Keratinocyte (primary cell): ENCODE measurements around the gene TEX19. TPM values are rescaled to one million over a fixed set of nuclear protein-coding genes. Genes with fewer than 3 reads are reported as not detected.
A peak's percentile ranks its signal among the peaks of the same experiment; 100 is the strongest.
"Not testable (repeated sequence)": the region's sequence is repeated elsewhere in the genome, so short reads cannot be mapped to it uniquely, and the experiment has no call there.

Source experiments
- DNase-seq: peaks from one replicate; pipeline ENCODE4 v3.0.0-alpha.2; 2011; ENCODE audit warnings: low read depth, missing footprints, low spot score
- FAIRE-seq: peaks from 2 replicates; lab custom pipeline; 2011; peaks lifted over from hg19 to GRCh38; lab: Jason Lieb, UNC
- H2AFZ ChIP-seq: 2 replicates; pipeline ENCODE4 v1.6.0; 2012; ENCODE audit warnings: low read length, control low read depth, inconsistent platforms; ENCODE audit not compliant: control insufficient read depth
- H3K27ac ChIP-seq: 2 replicates; pipeline ENCODE4 v1.5.1; 2011; ENCODE audit warnings: low read length; ENCODE audit not compliant: control insufficient read depth, insufficient read depth
- H3K27me3 ChIP-seq: 3 replicates; pipeline ENCODE4 v1.6.0; 2011; ENCODE audit warnings: low read length; ENCODE audit not compliant: control insufficient read depth, insufficient read depth; ENCODE audit errors: extremely low read depth
- H3K36me3 ChIP-seq, 2 experiments: 2 replicates in 1 of 2; 3 replicates in 1 of 2; pipeline ENCODE4 v1.5.1; 2011; ENCODE audit warnings: low read length in 2 of 2, mild to moderate bottlenecking in 1 of 2; ENCODE audit not compliant: control insufficient read depth in 2 of 2, insufficient read depth in 2 of 2; ENCODE audit errors: extremely low read depth in 1 of 2
- H3K4me1 ChIP-seq: 3 replicates; pipeline ENCODE4 v1.5.1; 2011; ENCODE audit warnings: low read length; ENCODE audit not compliant: control insufficient read depth, insufficient read depth; ENCODE audit errors: extremely low read depth
- H3K4me2 ChIP-seq: 3 replicates; pipeline ENCODE4 v1.6.0; 2011; ENCODE audit warnings: low read depth, low read length; ENCODE audit not compliant: control insufficient read depth, insufficient read depth; ENCODE audit errors: extremely low read depth
- H3K4me3 ChIP-seq, 3 experiments: fragments of 200-600 bp in 1 of 3; sonication (generic) in 1 of 3; 2 replicates in 2 of 3; 3 replicates in 1 of 3; pipeline ENCODE4 v1.5.1; 2011 to 2016; ENCODE audit warnings: low read length in 3 of 3, mild to moderate bottlenecking in 3 of 3, control low read depth in 2 of 3, inconsistent platforms in 1 of 3, low read depth in 1 of 3, mixed read lengths in 1 of 3, mixed run types in 1 of 3, moderate library complexity in 1 of 3; ENCODE audit not compliant: control insufficient read depth in 2 of 3, insufficient read depth in 2 of 3; ENCODE audit errors: extremely low read depth in 1 of 3
- H3K79me2 ChIP-seq: 2 replicates; pipeline ENCODE4 v1.6.0; 2012; ENCODE audit warnings: low read length; ENCODE audit not compliant: control insufficient read depth, insufficient read depth
- H3K9ac ChIP-seq: 3 replicates; pipeline ENCODE4 v1.6.0; 2011; ENCODE audit warnings: low read length; ENCODE audit not compliant: control insufficient read depth, insufficient read depth; ENCODE audit errors: extremely low read depth
- H3K9me1 ChIP-seq: 3 replicates; pipeline ENCODE4 v1.6.0; 2011; ENCODE audit warnings: low read length; ENCODE audit not compliant: control insufficient read depth, insufficient read depth; ENCODE audit errors: extremely low read depth
- H3K9me3 ChIP-seq: 2 replicates; pipeline ENCODE4 v1.5.1; 2012; ENCODE audit warnings: low read depth, low read length; ENCODE audit not compliant: control insufficient read depth
- H4K20me1 ChIP-seq: 3 replicates; pipeline ENCODE4 v1.6.0; 2011; ENCODE audit warnings: low read length; ENCODE audit not compliant: control insufficient read depth, insufficient read depth; ENCODE audit errors: extremely low read depth
- CTCF ChIP-seq, 3 experiments: IDR thresholded peaks in 1 of 3; conservative IDR thresholded peaks in 1 of 3; optimal IDR thresholded peaks in 1 of 3; 2 replicates in 2 of 3; 3 replicates in 1 of 3; pipeline versions ENCODE3 to v1.5.1; 2011; ENCODE audit warnings: low read length in 3 of 3, mild to moderate bottlenecking in 3 of 3, moderate library complexity in 2 of 3, control low read depth in 1 of 3, inconsistent platforms in 1 of 3; ENCODE audit not compliant: insufficient read depth in 2 of 3; ENCODE audit errors: extremely low read depth in 1 of 3
- EZH2 ChIP-seq: IDR thresholded peaks from one replicate; pipeline ENCODE4 v1.6.1; 2012; ENCODE audit warnings: inconsistent platforms, mild to moderate bottlenecking, low read length, moderate library complexity
- dilution Hi-C: fragments of 300-500 bp; cut with MboI; formaldehyde crosslinking; loops from one replicate; pipeline ENCODE4 v1.7.0; 2020; ENCODE audit warnings: low sequenced_read_pairs; ENCODE audit not compliant: extremely low pct_ligation_motif_present
- polyA plus RNA-seq, 5 experiments: library from polyadenylated mRNA; depleted of rRNA in 3 of 5; stranded (reverse) in 3 of 5; stranded (forward) in 1 of 5; unstranded in 1 of 5; fragments of >200 nt; gene quantifications; 1 replicate in 1 of 5; 2 replicates in 3 of 5; 3 replicates in 1 of 5; pipeline versions ENCODE4 v1.2.1 to v1.2.3, GENCODE V29; 2011 to 2012; ENCODE audit warnings: missing spikeins in 2 of 5, low read depth in 1 of 5, low replicate concordance in 1 of 5

The TEX19 gene
- polyA plus RNA-seq, 1 donor (not counting 4 experiments of a cell fraction or from before 2014, with no cell fraction given), result not detected

- FAIRE-seq, result no peak
- TF ChIP-seq CTCF (optimal IDR thresholded peaks at IDR 0.05 in 1 of 3, IDR thresholded peaks at IDR 0.05 in 1 of 3, conservative IDR thresholded peaks at IDR 0.05 in 1 of 3; ENCODE audit: extremely low read depth in 1 of 3, insufficient read depth in 2 of 3, low read length in 3 of 3) (no peak), EZH2 (no peak)
Observed at GRCh38 chr17:82375359-82376041, 16.5 kb downstream of the TEX19 start.

GRCh38 chr17:82376042-82376730 is 17.1 kb downstream of the TEX19 start:
- H3K9me1 ChIP-seq, result no peaks in the 10 kb centered on the region
- H3K4me2 ChIP-seq, result no peak overlapping the region
- TF ChIP-seq EZH2 (peak; percentile 64), CTCF (optimal IDR thresholded peaks at IDR 0.05 in 1 of 3, IDR thresholded peaks at IDR 0.05 in 1 of 3, conservative IDR thresholded peaks at IDR 0.05 in 1 of 3; ENCODE audit: extremely low read depth in 1 of 3, insufficient read depth in 2 of 3, low read length in 3 of 3) (no peak)
- H3K27ac ChIP-seq, result no peak overlapping the region
- no peak for FAIRE-seq
- no peak overlapping the region for H2AFZ ChIP-seq
- H3K4me3 ChIP-seq, result no peak overlapping the region
- H3K4me1 ChIP-seq, result no peaks in the 10 kb centered on the region
- no peaks in the 10 kb centered on the region for H3K9me3 ChIP-seq
- H3K79me2 ChIP-seq, result no peaks in the 10 kb centered on the region
- H3K9ac ChIP-seq, result no peak overlapping the region
- H3K36me3 ChIP-seq, result no peaks in the 10 kb centered on the region
- dilution Hi-C loops, result no loop called here
- no peaks in the 10 kb centered on the region for H4K20me1 ChIP-seq
- peaks cover 82% of the 10 kb centered on the region for H3K27me3 ChIP-seq
- no peak for DNase-seq

More at GRCh38 chr17:82375359-82376041, 16.5 kb downstream of the TEX19 start:
- Histone ChIP-seq H2AFZ (no peak overlapping the region), H4K20me1 (no peaks in the 10 kb centered on the region), H3K9me1 (no peaks in the 10 kb centered on the region), H3K79me2 (no peaks in the 10 kb centered on the region), H3K4me1 (peaks cover 2% of the 10 kb centered on the region), H3K4me2 (no peak overlapping the region), H3K27ac (no peak overlapping the region), H3K9ac (no peak overlapping the region), H3K9me3 (no peaks in the 10 kb centered on the region), H3K27me3 (peaks cover 82% of the 10 kb centered on the region), H3K36me3 (no peaks in the 10 kb centered on the region), H3K4me3 (no peak overlapping the region)
- dilution Hi-C loops, result no loop called here
- no peak for DNase-seq

- H4K20me1 ChIP-seq, H3K36me3 ChIP-seq, H3K4me2 ChIP-seq, H3K9me1 ChIP-seq, H3K9ac ChIP-seq, dilution Hi-C loops, H3K27ac ChIP-seq, FAIRE-seq, H3K9me3 ChIP-seq, H3K4me1 ChIP-seq, DNase-seq, H2AFZ ChIP-seq, H3K79me2 ChIP-seq, H3K4me3 ChIP-seq: not testable (repeated sequence)
- peaks cover 77% of the 10 kb centered on the region for H3K27me3 ChIP-seq
Observed at GRCh38 chr17:82377294-82377693, 18.2 kb downstream of the TEX19 start.
